ENCODE data around the gene MRPL32.
A peak's percentile ranks its signal among the peaks of the same experiment; 100 is the strongest.

Gene MRPL32

DNA sequence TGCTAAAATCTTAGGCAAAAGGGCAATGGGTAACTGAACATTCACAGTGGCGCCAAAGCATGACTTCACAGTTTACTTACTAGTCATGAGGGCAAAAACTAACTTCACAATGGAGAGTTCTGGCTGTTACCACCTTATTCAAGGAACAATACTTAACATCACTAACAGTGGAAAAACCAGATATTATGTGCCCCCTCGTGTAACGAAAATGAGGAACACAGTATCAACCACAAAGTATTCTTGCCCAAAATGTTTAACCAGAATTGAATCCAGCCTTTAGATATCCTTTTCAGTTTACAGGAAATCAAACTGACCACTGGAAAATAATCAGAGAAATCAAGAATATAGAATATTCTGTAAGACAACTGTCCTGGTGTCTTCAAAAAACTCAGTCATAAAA, 29.8 kb upstream of the MRPL32 start:
- TF ChIP-seq, protein P1, sequence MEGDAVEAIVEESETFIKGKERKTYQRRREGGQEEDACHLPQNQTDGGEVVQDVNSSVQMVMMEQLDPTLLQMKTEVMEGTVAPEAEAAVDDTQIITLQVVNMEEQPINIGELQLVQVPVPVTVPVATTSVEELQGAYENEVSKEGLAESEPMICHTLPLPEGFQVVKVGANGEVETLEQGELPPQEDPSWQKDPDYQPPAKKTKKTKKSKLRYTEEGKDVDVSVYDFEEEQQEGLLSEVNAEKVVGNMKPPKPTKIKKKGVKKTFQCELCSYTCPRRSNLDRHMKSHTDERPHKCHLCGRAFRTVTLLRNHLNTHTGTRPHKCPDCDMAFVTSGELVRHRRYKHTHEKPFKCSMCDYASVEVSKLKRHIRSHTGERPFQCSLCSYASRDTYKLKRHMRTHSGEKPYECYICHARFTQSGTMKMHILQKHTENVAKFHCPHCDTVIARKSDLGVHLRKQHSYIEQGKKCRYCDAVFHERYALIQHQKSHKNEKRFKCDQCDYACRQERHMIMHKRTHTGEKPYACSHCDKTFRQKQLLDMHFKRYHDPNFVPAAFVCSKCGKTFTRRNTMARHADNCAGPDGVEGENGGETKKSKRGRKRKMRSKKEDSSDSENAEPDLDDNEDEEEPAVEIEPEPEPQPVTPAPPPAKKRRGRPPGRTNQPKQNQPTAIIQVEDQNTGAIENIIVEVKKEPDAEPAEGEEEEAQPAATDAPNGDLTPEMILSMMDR (IDR thresholded peaks at IDR 0.05; ENCODE audit: insufficient read depth, low read depth, low read length, missing control alignments): no peak
- H3K4me3 ChIP-seq (ENCODE audit: low read length): no peak overlapping the region
- DNase-seq (ENCODE audit: low read depth): no peak

DNA sequence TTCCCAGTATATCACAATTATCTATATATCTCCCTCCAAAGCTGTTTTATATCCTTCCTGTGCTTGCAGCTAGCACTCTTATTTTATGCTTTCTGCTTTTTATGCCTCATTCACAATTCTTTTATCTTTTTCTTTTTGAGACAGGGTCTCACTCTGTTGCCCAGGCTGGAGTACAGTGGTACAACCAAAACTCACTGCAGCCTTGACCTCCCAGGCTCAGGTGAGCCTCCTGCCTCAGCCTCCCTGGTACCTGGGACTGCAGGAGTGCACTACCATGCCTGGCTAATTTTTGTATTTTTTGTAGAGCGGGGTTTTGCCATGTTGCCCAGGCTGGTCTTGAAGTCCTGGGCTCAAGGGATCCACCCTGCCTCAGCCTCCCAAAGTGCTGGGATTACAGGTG, 26.0 kb upstream of the MRPL32 start:
- TF ChIP-seq, protein P1 (IDR thresholded peaks at IDR 0.05; ENCODE audit: insufficient read depth, low read depth, low read length, missing control alignments): no peak
- no peak overlapping the region for H3K4me3 ChIP-seq (ENCODE audit: low read length)
- no peak for DNase-seq (ENCODE audit: low read depth)

DNA sequence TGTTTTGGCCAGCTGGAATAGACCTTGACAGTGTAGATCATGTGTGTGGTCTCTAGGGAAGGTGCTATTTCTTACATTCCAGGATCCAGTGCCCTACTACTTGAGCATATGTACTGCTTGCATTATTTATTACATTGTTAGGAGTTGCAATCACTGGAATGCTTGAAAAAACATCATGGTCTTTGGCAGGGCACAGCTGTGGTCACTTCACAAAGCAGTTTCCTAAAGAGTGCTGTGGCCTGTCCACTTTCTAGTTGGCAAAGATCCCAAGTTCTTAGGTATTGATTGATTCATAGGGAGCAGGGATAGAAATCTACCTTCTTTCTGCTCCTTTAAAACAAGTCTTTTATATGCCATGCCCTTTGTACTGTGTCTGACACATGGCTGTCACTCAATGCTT, 24.9 kb upstream of the MRPL32 start:
- TF ChIP-seq, protein P1 (IDR thresholded peaks at IDR 0.05; ENCODE audit: insufficient read depth, low read depth, low read length, missing control alignments): no peak
- no peak for DNase-seq (ENCODE audit: low read depth)

DNA sequence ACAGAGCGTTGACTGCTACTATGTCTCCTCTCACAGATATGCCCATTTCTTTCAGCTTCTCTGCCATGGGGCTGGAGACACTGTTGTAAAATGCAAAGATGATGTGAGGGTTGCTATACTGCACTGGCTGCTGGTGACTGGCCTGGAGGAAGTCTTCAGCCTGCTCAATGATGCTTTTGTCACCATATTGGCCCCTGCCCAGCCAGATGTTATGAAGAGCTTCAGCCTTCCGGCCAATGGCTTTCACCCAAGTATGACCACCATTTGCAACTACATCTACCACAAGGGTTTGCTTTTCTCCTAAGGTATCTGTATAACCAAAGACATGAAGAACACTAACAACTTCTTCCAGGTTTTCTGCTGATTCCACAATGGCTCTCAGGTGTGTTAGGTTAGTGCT, 21.9 kb upstream of the MRPL32 start:
- no peak for DNase-seq (ENCODE audit: low read depth)
- TF ChIP-seq, protein P1 (IDR thresholded peaks at IDR 0.05; ENCODE audit: insufficient read depth, low read depth, low read length, missing control alignments): no peak
- no peak overlapping the region for H3K4me3 ChIP-seq (ENCODE audit: low read length)

More for the DNA sequence above, 24.9 kb upstream of the MRPL32 start:
- no peak overlapping the region for H3K4me3 ChIP-seq (ENCODE audit: low read length)

DNA sequence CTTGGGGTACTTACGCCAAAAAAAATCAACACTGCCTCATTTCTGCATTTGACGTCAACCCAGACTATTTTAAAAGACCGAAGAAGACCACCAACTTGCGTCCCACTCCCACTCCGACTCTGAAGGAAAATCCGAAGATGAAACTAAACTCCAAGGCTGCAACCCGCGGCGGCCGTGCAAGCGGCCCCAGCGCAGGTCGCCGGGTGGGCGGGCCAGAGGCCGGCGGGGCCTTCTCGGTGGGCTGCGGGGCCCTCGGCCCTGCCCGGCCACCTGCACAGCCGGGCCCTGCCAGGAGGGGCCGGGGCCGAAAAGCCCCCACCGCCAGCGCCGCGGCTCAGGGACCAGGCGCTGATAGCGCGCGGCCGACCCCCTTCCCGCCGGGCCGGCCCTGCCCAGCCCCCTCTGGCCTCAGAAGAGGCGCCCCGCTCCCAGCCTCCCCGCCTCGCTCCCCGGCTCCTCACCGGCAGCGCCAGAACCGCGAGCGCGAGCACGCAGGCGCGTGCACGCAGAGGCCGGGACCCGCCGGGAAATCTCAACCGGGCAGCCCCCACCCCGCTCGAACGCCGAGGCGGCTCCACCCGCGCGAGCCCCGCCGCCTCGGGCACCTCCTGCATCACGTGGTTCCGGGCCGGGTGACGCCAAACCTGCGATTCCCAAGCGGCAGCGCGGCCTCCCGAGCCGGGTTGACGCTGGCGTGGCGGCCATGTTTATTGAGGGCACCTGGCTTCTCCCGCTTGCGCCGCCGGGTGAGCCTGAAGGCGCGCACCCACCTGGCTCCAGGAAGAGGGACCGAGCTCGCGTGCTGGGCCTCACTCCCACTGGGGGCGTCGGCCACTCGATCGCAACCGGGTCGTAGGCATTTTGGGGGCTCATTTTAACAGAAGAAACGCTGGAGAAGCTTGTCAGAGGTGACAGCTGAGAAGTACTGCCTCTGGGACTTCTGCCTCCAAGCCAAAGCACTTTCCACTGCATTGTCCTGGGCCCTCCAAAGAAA, 20.4 kb upstream of the MRPL32 start, which contains the start of gene C7orf25:
C7orf25 (minus strand) TSS at position 617 of the 994 bp plus-strand sequence. CDS start 1,170 bp downstream, outside the sequence.
- H3K4me3 ChIP-seq (ENCODE audit: low read length): peak within 1 kb of the TSS; percentile 81
- TF ChIP-seq, protein P1 (IDR thresholded peaks at IDR 0.05; ENCODE audit: insufficient read depth, low read depth, low read length, missing control alignments): no peak
- peak; percentile 95 for DNase-seq (ENCODE audit: low read depth)

DNA sequence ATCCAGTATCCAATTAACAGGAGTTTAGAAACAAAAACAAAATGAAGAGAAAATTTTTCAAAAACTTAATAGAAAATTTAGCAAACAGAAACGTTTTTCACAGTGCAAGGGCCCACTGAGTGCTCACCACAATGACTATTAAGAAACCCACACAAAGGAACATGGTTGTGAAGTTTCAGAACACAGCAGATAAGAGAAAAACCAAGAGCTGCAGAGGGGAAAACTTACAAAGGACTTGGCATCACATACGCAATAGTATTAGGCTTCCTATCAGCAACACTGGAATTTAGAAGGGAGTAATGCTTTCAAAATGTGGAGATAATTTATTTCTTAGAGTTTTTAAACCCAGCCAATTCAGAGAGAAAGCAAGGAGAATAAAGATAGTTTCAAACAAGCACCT, 18.6 kb upstream of the MRPL32 start:
- TF ChIP-seq, protein P1 (IDR thresholded peaks at IDR 0.05; ENCODE audit: insufficient read depth, low read depth, low read length, missing control alignments): no peak
- H3K4me3 ChIP-seq (ENCODE audit: low read length): no peak overlapping the region
- no peak for DNase-seq (ENCODE audit: low read depth)
